Adipocyte (in vitro differentiated cells): ENCODE data around the gene ARL15.
"Not testable (repeated sequence)": the region's sequence is repeated elsewhere in the genome, so short reads cannot be mapped to it uniquely, and the experiment has no call there.

Experiments used
- DNase-seq: peaks from one replicate; pipeline ENCODE4 v3.0.0-alpha.2; 2015; ENCODE audit warnings: low read depth
- H3K27me3 ChIP-seq: replicated peaks from 2 replicates; pipeline ENCODE4 v1.7.0; 2013; ENCODE audit warnings: mild to moderate bottlenecking, low read length, moderate library complexity; ENCODE audit not compliant: control insufficient read depth, insufficient read depth
- H3K36me3 ChIP-seq: 2 replicates; pipeline ENCODE4 v1.7.0; 2013; ENCODE audit warnings: low read length, mild to moderate bottlenecking, moderate library complexity; ENCODE audit not compliant: control insufficient read depth, insufficient read depth, severe bottlenecking
- H3K4me1 ChIP-seq: 2 replicates; pipeline ENCODE4 v1.7.0; 2013; ENCODE audit warnings: mild to moderate bottlenecking, low read length, moderate library complexity; ENCODE audit not compliant: control insufficient read depth, insufficient read depth
- H3K4me3 ChIP-seq: 2 replicates; pipeline ENCODE4 v1.7.0; 2013; ENCODE audit warnings: mild to moderate bottlenecking, low read length, moderate library complexity
- H3K9ac ChIP-seq: 2 replicates; pipeline ENCODE4 v1.7.0; 2013; ENCODE audit warnings: mild to moderate bottlenecking, low read length, moderate library complexity
- H3K9me3 ChIP-seq: 2 replicates; pipeline ENCODE4 v1.7.0; 2013; ENCODE audit warnings: mild to moderate bottlenecking, low read length, moderate library complexity; ENCODE audit not compliant: control insufficient read depth

ARL15 gene

DNA sequence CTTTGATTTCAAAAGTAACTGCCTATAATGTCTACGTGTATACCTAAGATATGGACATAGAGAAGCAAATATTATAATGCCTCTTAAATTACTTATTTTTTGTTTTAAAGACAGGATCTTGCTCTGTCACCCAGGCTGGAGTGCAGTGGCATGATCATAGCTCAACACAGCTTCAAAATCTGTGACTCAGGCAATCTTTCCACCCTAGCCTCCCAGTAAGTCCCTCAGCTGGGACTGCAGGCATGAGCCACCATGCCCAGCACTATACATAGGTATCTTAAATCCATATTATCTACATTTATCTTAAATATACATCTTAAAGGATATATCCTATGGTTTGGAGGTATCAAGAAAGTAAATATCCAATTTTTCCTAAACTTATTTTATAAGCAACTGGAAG lies 261.2 kb downstream of the ARL15 start:
- Histone ChIP-seq H3K27me3 (no peaks in the 10 kb centered on the region), H3K36me3 (no peaks in the 10 kb centered on the region), H3K9me3 (no peaks in the 10 kb centered on the region), H3K9ac (no peak overlapping the region), H3K4me3 (no peak overlapping the region), H3K4me1 (peaks cover 14% of the 10 kb centered on the region)
- DNase-seq: no peak

DNA sequence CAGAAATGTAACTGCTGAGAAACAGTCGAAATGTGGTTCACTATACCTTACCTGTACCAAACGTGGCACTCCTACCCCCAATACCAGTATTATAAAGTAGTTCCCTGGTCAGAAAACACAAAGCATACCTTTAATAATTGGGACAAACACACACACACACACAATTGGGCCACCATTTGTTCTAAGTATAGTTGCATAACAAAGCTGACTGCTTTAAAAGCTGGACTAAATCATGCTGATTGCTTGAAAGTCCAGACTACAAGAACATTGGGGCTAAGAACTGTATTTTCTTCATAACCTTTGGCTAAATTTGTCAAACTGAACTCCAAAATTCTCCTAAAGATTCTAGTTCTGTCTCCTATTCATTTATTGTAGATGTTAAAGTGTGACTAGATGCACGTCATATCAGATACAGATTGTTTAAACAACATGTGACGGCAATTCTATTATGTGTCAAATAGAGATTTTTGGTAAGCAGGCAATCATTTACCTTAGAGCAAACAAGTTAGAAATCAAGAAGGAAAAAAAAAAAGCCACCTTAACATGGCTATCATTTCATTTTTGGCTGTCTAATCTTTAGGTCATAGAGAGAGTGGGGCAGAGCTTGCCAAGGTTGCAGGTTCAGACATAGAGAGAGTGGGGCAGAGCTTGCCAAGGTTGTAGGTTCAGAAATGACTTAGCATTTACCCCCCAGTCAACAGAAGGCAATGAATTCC lies 265.1 kb downstream of the ARL15 start:
- Histone ChIP-seq H3K4me1 (peaks cover 12% of the 10 kb centered on the region), H3K27me3 (no peaks in the 10 kb centered on the region), H3K4me3 (no peak overlapping the region), H3K36me3 (no peaks in the 10 kb centered on the region), H3K9ac (no peak overlapping the region), H3K9me3 (no peaks in the 10 kb centered on the region)
- no peak for DNase-seq

DNA sequence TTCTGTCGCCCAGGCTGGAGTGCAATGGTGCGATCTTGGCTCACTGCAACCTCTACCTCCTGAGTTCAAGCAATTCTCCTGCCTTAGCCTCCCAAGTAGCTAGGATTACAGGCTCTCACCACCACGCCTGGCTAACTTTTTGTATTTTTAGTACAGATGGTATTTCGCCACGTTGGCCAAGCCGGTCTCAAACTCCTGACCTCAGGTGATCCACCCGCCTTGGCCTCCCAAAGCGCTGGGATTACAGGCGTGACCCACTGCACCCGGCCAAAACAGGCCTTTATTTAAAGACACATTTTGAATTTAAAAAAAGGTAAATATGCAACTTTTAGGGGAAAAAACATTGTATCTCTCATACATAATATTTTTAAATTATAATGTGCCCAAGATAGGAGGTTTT lies 266.1 kb downstream of the ARL15 start:
- not testable (repeated sequence) for H3K27me3 ChIP-seq, H3K36me3 ChIP-seq, H3K9me3 ChIP-seq, DNase-seq, H3K9ac ChIP-seq, H3K4me3 ChIP-seq, H3K4me1 ChIP-seq

DNA sequence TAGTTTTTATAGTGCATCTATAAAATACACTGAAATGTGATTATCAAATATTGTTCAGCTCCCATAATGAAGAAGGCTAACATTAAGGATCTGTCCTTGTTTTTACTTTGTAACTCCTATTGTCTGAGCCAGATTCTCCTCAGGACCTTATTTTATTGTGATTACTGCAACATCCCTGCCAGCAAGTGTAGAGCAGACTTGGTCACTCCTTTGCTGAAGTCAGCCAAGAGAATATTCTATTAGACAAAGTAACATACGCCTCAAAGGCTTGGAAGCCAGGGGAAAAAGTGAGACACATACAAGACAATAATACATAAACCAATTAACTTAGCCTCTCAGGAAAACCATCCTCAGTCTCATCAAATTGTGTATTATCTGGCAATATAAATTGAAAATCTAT lies 269.6 kb downstream of the ARL15 start:
- Histone ChIP-seq H3K36me3 (no peaks in the 10 kb centered on the region), H3K9me3 (no peaks in the 10 kb centered on the region), H3K4me1 (no peaks in the 10 kb centered on the region), H3K9ac (no peak overlapping the region), H3K27me3 (no peaks in the 10 kb centered on the region), H3K4me3 (no peak overlapping the region)
- no peak for DNase-seq

DNA sequence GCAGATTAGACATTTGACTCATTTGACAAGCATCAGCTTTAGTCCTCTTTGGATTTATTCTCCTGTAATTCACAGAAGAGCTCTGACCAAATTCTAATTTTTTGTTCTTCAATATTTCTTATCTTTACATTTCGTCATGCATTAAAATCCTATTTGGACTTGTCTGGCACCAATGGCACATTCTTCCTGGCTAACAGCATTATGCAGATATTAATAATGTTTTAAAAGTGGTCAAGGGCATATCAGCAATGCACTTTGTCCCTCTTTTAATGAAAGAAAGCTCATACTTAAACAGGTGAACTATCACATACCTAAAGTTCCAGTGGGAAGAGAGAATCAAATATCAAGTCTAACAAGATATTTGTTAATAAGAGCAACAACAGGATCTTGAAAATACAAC lies 270.4 kb downstream of the ARL15 start:
- Histone ChIP-seq H3K27me3 (no peaks in the 10 kb centered on the region), H3K4me1 (no peaks in the 10 kb centered on the region), H3K9ac (no peak overlapping the region), H3K36me3 (no peaks in the 10 kb centered on the region), H3K9me3 (no peaks in the 10 kb centered on the region), H3K4me3 (no peak overlapping the region)
- DNase-seq: no peak

DNA sequence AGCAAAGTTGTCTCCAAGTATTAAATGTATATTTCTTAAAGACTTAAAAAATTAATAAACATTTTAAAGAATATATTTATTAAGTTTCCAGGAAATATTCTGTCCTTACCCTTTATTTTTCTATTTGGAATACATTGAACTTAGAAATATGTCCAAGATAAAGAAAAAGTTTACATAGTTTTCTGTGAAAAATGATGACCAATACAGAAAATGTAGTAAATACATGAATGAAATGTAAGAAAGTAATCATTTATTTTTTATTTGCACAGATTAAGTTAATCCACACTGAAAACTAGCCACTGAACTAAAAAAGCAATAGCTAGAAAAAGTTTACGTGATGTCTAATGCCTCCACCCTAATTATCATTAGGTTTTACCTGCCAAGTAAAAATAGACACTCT lies 273.2 kb downstream of the ARL15 start:
- Histone ChIP-seq H3K27me3 (no peaks in the 10 kb centered on the region), H3K36me3 (no peaks in the 10 kb centered on the region), H3K4me1 (no peaks in the 10 kb centered on the region), H3K9ac (no peak overlapping the region), H3K4me3 (no peak overlapping the region), H3K9me3 (no peaks in the 10 kb centered on the region)
- DNase-seq: no peak

DNA sequence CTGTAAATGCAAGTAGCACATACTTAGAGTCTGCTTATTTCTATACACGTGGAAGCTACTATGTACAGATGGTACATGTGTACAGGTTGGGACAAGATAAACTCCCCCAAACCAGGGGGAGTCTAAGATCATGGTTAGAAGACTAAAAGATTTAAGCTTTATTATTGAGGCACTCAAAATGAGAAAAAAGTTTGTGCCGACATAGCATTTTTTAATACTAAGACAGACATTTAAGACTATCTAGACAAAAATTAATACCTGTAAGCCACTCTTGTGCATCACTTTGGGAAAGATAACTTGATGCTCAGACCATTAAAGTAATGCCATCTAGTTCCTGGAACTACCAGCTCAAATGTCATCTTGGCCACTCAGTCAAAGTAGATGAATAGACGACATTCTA lies 279.4 kb downstream of the ARL15 start:
- H3K9me3 ChIP-seq: no peaks in the 10 kb centered on the region
- H3K27me3 ChIP-seq: no peaks in the 10 kb centered on the region
- DNase-seq: no peak

DNA sequence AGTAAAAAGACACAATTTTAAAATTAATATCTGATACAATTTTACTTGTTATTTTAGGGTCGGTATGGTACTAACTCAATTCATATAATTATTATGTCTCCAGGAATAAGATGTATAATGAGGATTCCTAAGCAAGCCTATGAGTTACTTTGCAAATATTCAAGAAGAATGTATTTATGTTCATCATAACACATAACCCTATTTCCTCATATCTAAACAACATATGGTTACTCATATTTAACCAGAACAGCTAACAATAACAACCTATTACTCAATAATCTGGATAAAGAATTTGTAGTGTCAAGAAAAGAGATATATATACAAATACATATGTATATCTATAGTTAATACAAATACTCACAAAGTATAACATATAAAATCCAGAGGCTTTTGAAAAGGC lies 285.9 kb downstream of the ARL15 start:
- Histone ChIP-seq H3K27me3 (no peaks in the 10 kb centered on the region), H3K9me3 (no peaks in the 10 kb centered on the region), H3K4me3 (no peak overlapping the region), H3K36me3 (no peaks in the 10 kb centered on the region), H3K9ac (no peak overlapping the region), H3K4me1 (peaks cover 23% of the 10 kb centered on the region)
- DNase-seq: peak; percentile 76

More for the DNA sequence above, 279.4 kb downstream of the ARL15 start:
- Histone ChIP-seq H3K9ac (no peak overlapping the region), H3K36me3 (no peaks in the 10 kb centered on the region), H3K4me3 (no peak overlapping the region), H3K4me1 (no peaks in the 10 kb centered on the region)

DNA sequence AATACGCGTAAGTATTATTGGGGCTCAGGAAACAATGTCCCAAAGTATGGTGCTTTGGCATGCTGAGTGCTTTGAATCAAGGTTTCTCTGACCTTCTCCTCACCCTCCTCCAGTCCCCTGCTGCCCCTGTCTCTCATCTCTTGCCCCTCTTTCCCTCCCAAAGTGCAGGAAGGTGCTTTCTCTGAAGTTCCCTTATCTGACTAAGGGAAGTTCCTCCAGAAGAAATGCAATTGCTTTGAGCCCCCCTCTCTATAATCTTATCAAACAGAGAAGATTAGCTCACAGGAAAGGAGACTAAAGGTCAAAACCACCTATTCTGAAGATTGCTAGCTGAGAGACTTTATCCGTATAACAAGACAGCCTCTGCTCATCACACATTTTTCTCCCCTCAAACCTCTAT lies 288.1 kb downstream of the ARL15 start:
- Histone ChIP-seq H3K27me3 (no peaks in the 10 kb centered on the region), H3K36me3 (no peaks in the 10 kb centered on the region), H3K9me3 (no peaks in the 10 kb centered on the region), H3K4me3 (peak overlapping the region; percentile 10), H3K4me1 (peaks cover 23% of the 10 kb centered on the region), H3K9ac (no peak overlapping the region)
- DNase-seq: no peak

DNA sequence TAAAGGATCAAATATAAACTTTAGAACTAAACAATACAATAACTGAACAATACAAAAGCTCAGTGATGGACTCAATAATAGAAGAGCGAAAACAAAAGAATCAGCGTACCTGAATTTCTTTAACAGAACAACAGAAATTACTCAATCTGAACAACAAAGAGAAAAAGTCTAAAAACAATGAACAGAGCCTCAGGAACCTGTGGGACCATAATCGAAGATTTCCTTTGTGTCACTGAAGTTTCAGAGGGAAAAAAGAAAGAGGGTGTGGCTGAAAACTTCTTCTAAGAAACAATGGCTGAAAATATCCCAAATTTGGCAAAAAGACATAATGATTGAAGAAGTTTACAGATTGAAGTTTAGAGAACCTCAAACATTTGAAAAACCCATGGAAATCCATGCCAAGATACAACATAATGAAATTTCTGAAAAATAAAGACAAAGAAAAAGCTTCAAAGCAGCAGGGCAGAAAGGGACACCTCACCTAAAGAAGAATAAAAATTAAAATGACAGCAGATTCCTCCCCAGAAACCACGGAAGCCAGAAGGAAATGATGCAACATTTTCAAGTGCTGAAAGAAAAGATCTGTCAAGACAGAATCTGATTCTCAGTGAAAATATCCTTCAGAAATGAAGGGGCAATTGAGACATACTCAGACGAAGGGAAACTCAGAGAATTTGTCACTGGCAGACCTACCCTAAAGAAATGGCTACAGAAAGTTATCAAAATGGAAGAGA lies 288.8 kb downstream of the ARL15 start:
- DNase-seq: peak; percentile 61
- no peaks in the 10 kb centered on the region for H3K9me3 ChIP-seq
- no peaks in the 10 kb centered on the region for H3K27me3 ChIP-seq
- peak overlapping the region; percentile 10 for H3K4me3 ChIP-seq
- no peak overlapping the region for H3K9ac ChIP-seq
- H3K36me3 ChIP-seq: no peaks in the 10 kb centered on the region
- peaks cover 23% of the 10 kb centered on the region for H3K4me1 ChIP-seq

DNA sequence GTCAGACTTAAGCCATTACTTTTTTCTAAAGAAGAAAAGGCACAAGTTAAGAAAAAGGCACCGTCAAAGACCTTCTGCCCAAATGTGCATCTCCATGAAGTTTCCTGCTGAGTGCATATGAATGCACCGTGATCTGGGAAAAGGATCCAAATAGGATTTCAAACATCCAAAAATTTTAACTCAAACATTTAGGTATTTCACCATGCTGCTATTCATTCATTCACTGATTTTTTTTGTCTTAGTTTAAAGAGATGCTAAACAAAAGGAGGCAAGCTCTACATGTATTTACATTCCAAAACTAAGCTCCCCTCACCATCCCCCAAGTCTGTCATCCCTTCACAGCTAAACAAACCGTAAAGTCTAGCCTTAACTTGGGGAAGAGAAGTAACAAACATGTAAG lies 291.9 kb downstream of the ARL15 start:
- Histone ChIP-seq H3K36me3 (no peaks in the 10 kb centered on the region), H3K27me3 (no peaks in the 10 kb centered on the region), H3K4me3 (no peak overlapping the region), H3K9me3 (peaks cover 7% of the 10 kb centered on the region), H3K4me1 (peaks cover 19% of the 10 kb centered on the region), H3K9ac (no peak overlapping the region)
- DNase-seq: peak; percentile 10
